K562 (cell line): Measurements from ENCODE around the gene SLC7A14. TPM values are rescaled to one million over a fixed set of nuclear protein-coding genes. Genes with fewer than 3 reads are reported as not detected.

Experiments
- ATAC-seq: fragments of 200-7000 bp; cut with Tn5 transposase; 3 replicates; pipeline ENCODE4 v1.9.1; 2020; ENCODE audit warnings: moderate library complexity
- BruUV-seq: library from RNA; stranded (reverse); fragments of 400-500 nt; replicated peaks from 2 replicates; lab custom pipeline; 2021; lab: Mats Ljungman, UMichigan
- CTCF ChIA-PET: fragments of 300-600 bp; formaldehyde crosslinking; extraction: SDS; loops from one replicate; lab custom pipeline; 2021; ENCODE audit warnings: low intra/inter-chr PET ratio; lab: Yijun Ruan, JAX
- POLR2A ChIA-PET: fragments of 300-600, 350-650 bp; sonication (Branson Sonifier 250); formaldehyde crosslinking; extraction: SDS; loops from one replicate; lab custom pipeline; 2021; ENCODE audit warnings: antibody characterized with exemption, inconsistent platforms; lab: Yijun Ruan, JAX
- DNase-seq, 4 experiments: peaks; one replicate each; pipeline versions ENCODE4 v3.0.0 to v3.0.0-alpha.2; 2011 to 2018; ENCODE audit warnings: low spot score in 3 of 4, mixed read lengths in 3 of 4; ENCODE audit errors: extremely low read depth in 1 of 4
- FAIRE-seq: peaks from 2 replicates; lab custom pipeline; 2011; peaks lifted over from hg19 to GRCh38; lab: Jason Lieb, UNC
- H2AFZ ChIP-seq: 2 replicates; pipeline ENCODE4 v1.6.0; 2011; ENCODE audit warnings: low read depth, low read length, control low read depth, inconsistent platforms
- H3K27ac ChIP-seq: fragments of 200-600 bp; 3 replicates; pipeline ENCODE4 v1.8.0; 2011; ENCODE audit warnings: low read depth, mild to moderate bottlenecking, control low read depth, inconsistent platforms, low read length, moderate library complexity, mixed read lengths; ENCODE audit errors: extremely low read depth
- H3K27me3 ChIP-seq, 2 experiments: fragments of 300-600 bp in 1 of 2; 2 replicates in 1 of 2; 3 replicates in 1 of 2; pipeline versions ENCODE4 v1.6.0 to v1.8.0; 2011; ENCODE audit warnings: inconsistent platforms in 2 of 2, low read length in 2 of 2, mild to moderate bottlenecking in 1 of 2, mixed read lengths in 1 of 2, moderate library complexity in 1 of 2; ENCODE audit not compliant: control insufficient read depth in 2 of 2, insufficient read depth in 2 of 2
- H3K36me3 ChIP-seq: fragments of 300-600 bp; 3 replicates; pipeline ENCODE4 v1.8.0; 2011; ENCODE audit warnings: mild to moderate bottlenecking, low read length, inconsistent platforms; ENCODE audit not compliant: control insufficient read depth, insufficient read depth
- H3K4me1 ChIP-seq, 2 experiments: fragments of 200-600 bp in 1 of 2; replicated peaks in 1 of 2; 2 replicates in 1 of 2; 3 replicates in 1 of 2; pipeline versions ENCODE4 v1.5.1 to v1.8.0; 2011; ENCODE audit warnings: inconsistent platforms in 2 of 2, low read length in 2 of 2, mild to moderate bottlenecking in 1 of 2, mixed read lengths in 1 of 2, moderate library complexity in 1 of 2; ENCODE audit not compliant: control insufficient read depth in 2 of 2, insufficient read depth in 2 of 2
- H3K4me2 ChIP-seq: 2 replicates; pipeline ENCODE4 v1.6.1; 2011; ENCODE audit warnings: low read length, control low read depth, inconsistent platforms, mixed read lengths; ENCODE audit not compliant: insufficient read depth
- H3K4me3 ChIP-seq: fragments of 200-600 bp; sonication (generic), shearing (Covaris generic); 2 replicates; pipeline ENCODE4 v1.5.1; 2016; ENCODE audit warnings: control low read depth, inconsistent platforms
- H3K79me2 ChIP-seq: fragments of 200-600 bp; 3 replicates; pipeline ENCODE4 v1.8.0; 2011; ENCODE audit warnings: low read length, inconsistent platforms; ENCODE audit not compliant: control insufficient read depth, insufficient read depth
- H3K9ac ChIP-seq, 2 experiments: 2 replicates each; pipeline versions ENCODE4 v1.6.0 to v1.6.1; 2011; ENCODE audit warnings: low read depth in 2 of 2, low read length in 2 of 2, control low read depth in 1 of 2, inconsistent platforms in 1 of 2, mild to moderate bottlenecking in 1 of 2, mixed read lengths in 1 of 2; ENCODE audit not compliant: insufficient read depth in 1 of 2
- H3K9me1 ChIP-seq: one replicate; pipeline ENCODE4 v1.6.0; 2011; ENCODE audit warnings: inconsistent platforms, mild to moderate bottlenecking, low read length, moderate library complexity; ENCODE audit not compliant: control insufficient read depth, insufficient read depth
- H3K9me3 ChIP-seq: replicated peaks from 2 replicates; pipeline ENCODE4 v1.5.1; 2011; ENCODE audit warnings: low read depth, low read length, inconsistent platforms; ENCODE audit not compliant: control insufficient read depth, insufficient read depth
- H4K20me1 ChIP-seq: replicated peaks from 2 replicates; pipeline ENCODE4 v1.6.1; 2011; ENCODE audit warnings: low read length, inconsistent platforms, mixed read lengths; ENCODE audit not compliant: control insufficient read depth, insufficient read depth
- KAT8 ChIP-seq: fragments of 450-650 bp; IDR thresholded peaks from 2 replicates; pipeline ENCODE4 v1.6.1; 2016; ENCODE audit warnings: low read depth, mild to moderate bottlenecking
- MEF2A ChIP-seq: IDR thresholded peaks from 2 replicates; pipeline ENCODE4 v1.6.1; 2011; ENCODE audit warnings: low read depth, mild to moderate bottlenecking, low read length, moderate library complexity; ENCODE audit not compliant: control insufficient read depth
- MYC ChIP-seq, 2 experiments: fragments of 250-450 bp in 1 of 2; sonication (Bioruptor Pico) in 1 of 2; IDR thresholded peaks; 2 replicates each; pipeline versions ENCODE4 v1.5.1 to v1.6.1; 2012 to 2021; ENCODE audit warnings: low read depth in 2 of 2, borderline replicate concordance in 1 of 2, improper control_type of control experiment in 1 of 2, low read length in 1 of 2, mild to moderate bottlenecking in 1 of 2, moderate library complexity in 1 of 2
- NFRKB ChIP-seq: fragments of 450-650 bp; IDR thresholded peaks from 2 replicates; pipeline ENCODE4 v1.6.1; 2016; ENCODE audit warnings: low read depth
- RBM14 ChIP-seq: fragments of 200-400 bp; formaldehyde crosslinking; IDR thresholded peaks from 2 replicates; pipeline ENCODE4 v1.6.1; 2018; ENCODE audit warnings: low read depth, mild to moderate bottlenecking, low read length, moderate library complexity, borderline replicate concordance; ENCODE audit not compliant: insufficient read depth
- SAFB ChIP-seq: fragments of 200-400 bp; formaldehyde crosslinking; IDR thresholded peaks from 2 replicates; pipeline ENCODE4 v1.6.1; 2017; ENCODE audit warnings: low read depth, low read length, borderline replicate concordance
- SMAD4 ChIP-seq: fragments of 250-450 bp; sonication (Bioruptor Pico); conservative IDR thresholded peaks from 2 replicates; pipeline ENCODE4 v1.8.0; 2021; ENCODE audit warnings: inconsistent platforms, mild to moderate bottlenecking, moderate library complexity
- TCF7L2 ChIP-seq: fragments of 150-350 bp; IDR thresholded peaks from 2 replicates; pipeline ENCODE4 v1.6.1; 2016; ENCODE audit warnings: low read depth, mild to moderate bottlenecking, low read length, moderate library complexity
- ZKSCAN3 ChIP-seq: fragments of 250-450 bp; sonication (Bioruptor Pico); IDR thresholded peaks from 2 replicates; pipeline ENCODE4 v1.4.0; 2020
- ZNF197 ChIP-seq: fragments of 200-800 bp; sonication (Bioruptor generic); IDR thresholded peaks from 2 replicates; pipeline ENCODE4 v1.6.1; 2016; ENCODE audit warnings: low read depth, missing genetic modification characterization, missing compliant biosample characterization
- in situ Hi-C: fragments of 300-500 bp; cut with MboI; formaldehyde crosslinking; loops from 4 replicates; pipeline ENCODE4 v1.15.0; 2018; ENCODE audit warnings: inconsistent platforms, mixed read lengths
- intact Hi-C: fragments of 100-400 bp; cut with micrococcal nuclease; formaldehyde crosslinking; loops from 2 replicates; pipeline ENCODE4 v1.14.2; 2022
- polyA plus RNA-seq, 8 experiments: library from polyadenylated mRNA; depleted of rRNA in 4 of 8; stranded (reverse) in 5 of 8; unstranded in 3 of 8; fragments of >200 nt; fragmentation: Nextera tagmentation in 2 of 8; fragmentation: Illumina TruSeq in 1 of 8; extraction: Ambion mirVana in 2 of 8; extraction: Trizol in 1 of 8; gene quantifications; 2 replicates each; pipeline versions ENCODE4 v1.2.1 to v1.2.3, GENCODE V29; 2011 to 2014; ENCODE audit warnings: inconsistent platforms in 1 of 8, missing spikeins in 1 of 8
- total RNA-seq, 7 experiments: library from RNA; depleted of rRNA in 6 of 7; stranded (reverse); fragments of >200 nt in 6 of 7; fragmentation: Illumina TruSeq in 2 of 7; extraction: Trizol in 2 of 7; gene quantifications; 2 replicates each; pipeline versions ENCODE4 v1.2.1 to v1.2.3, GENCODE V29; 2011 to 2021; ENCODE audit warnings: low replicate concordance in 1 of 7
- TF ChIP-seq, protein P1 (sequence below): fragments of 450-650 bp; IDR thresholded peaks from 2 replicates; pipeline ENCODE4 v1.6.1; 2017; ENCODE audit warnings: antibody characterized with exemption, mild to moderate bottlenecking
- TF ChIP-seq, protein P2 (sequence below): sonication (generic); formaldehyde crosslinking; IDR thresholded peaks from 2 replicates; pipeline ENCODE4 v1.8.0; 2022; ENCODE audit warnings: mild to moderate bottlenecking, low read depth, missing genetic modification reagents

SLC7A14 gene
- total and polyA plus RNA-seq, 9 of the 15 experiments (the other 6 are each of a cell fraction or from before 2014, with no cell fraction given), result not detected

DNA sequence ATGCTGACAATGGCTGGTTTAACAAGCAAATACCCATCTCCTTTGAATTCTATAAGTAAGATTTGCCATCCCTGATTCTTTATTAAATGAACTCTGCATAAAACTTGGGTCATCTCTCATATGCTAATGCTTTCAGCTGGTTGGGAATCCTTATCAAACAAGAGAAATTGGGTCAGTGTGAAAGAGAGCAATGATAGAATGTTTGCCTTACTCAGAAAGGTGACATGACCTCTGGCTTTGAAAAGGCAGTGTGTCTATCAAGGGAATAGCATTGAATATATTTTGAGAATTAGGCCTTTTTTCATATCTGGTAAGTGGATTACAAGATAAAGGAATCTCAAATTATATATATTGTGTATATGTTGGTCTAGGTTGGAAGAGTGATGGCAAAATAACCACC, 8.7 kb upstream of the SLC7A14 start:
- Histone ChIP-seq H3K27me3 (no peaks in the 10 kb centered on the region), H3K9me3 (no peaks in the 10 kb centered on the region), H3K79me2 (no peaks in the 10 kb centered on the region), H3K4me1 (no peaks in the 10 kb centered on the region), H3K36me3 (no peaks in the 10 kb centered on the region), H2AFZ (no peak overlapping the region), H3K4me3 (no peak overlapping the region), H3K9me1 (no peaks in the 10 kb centered on the region), H3K27ac (no peak overlapping the region), H3K9ac (no peak overlapping the region), H3K4me2 (no peak overlapping the region), H4K20me1 (no peaks in the 10 kb centered on the region)
- no peak for ATAC-seq
- in situ Hi-C loops, result no loop called here
- DNase-seq, result no peak
- POLR2A ChIA-PET, result interaction anchor here (1.1 kb wide), 1 partner anchor 181 kb away, joined by 3 read pairs; no protein-coding TSS in a partner anchor
- CTCF ChIA-PET, result no interaction called here
- BruUV-seq, result no TSS peak
- no peak for TF ChIP-seq SMAD4
- TF ChIP-seq RBM14, result no peak
- TF ChIP-seq KAT8, result no peak
- TF ChIP-seq MEF2A, result no peak
- TF ChIP-seq, protein P1, sequence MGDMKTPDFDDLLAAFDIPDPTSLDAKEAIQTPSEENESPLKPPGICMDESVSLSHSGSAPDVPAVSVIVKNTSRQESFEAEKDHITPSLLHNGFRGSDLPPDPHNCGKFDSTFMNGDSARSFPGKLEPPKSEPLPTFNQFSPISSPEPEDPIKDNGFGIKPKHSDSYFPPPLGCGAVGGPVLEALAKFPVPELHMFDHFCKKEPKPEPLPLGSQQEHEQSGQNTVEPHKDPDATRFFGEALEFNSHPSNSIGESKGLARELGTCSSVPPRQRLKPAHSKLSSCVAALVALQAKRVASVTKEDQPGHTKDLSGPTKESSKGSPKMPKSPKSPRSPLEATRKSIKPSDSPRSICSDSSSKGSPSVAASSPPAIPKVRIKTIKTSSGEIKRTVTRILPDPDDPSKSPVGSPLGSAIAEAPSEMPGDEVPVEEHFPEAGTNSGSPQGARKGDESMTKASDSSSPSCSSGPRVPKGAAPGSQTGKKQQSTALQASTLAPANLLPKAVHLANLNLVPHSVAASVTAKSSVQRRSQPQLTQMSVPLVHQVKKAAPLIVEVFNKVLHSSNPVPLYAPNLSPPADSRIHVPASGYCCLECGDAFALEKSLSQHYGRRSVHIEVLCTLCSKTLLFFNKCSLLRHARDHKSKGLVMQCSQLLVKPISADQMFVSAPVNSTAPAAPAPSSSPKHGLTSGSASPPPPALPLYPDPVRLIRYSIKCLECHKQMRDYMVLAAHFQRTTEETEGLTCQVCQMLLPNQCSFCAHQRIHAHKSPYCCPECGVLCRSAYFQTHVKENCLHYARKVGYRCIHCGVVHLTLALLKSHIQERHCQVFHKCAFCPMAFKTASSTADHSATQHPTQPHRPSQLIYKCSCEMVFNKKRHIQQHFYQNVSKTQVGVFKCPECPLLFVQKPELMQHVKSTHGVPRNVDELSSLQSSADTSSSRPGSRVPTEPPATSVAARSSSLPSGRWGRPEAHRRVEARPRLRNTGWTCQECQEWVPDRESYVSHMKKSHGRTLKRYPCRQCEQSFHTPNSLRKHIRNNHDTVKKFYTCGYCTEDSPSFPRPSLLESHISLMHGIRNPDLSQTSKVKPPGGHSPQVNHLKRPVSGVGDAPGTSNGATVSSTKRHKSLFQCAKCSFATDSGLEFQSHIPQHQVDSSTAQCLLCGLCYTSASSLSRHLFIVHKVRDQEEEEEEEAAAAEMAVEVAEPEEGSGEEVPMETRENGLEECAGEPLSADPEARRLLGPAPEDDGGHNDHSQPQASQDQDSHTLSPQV, result no peak
- TF ChIP-seq ZKSCAN3 (CRISPR knock-in tag), result no peak
- no peak for TF ChIP-seq SAFB
- no peak for TF ChIP-seq TCF7L2
- TF ChIP-seq NFRKB, result no peak
- no peak for TF ChIP-seq ZNF197 (CRISPR knock-in tag)
- TF ChIP-seq MYC (IDR thresholded peaks at IDR 0.05; ENCODE audit: low read depth, low read length), result no peak
- no peak for TF ChIP-seq MYC (CRISPR knock-in tag; IDR thresholded peaks at IDR 0.05; ENCODE audit: borderline replicate concordance, low read depth)
- TF ChIP-seq, protein P2, sequence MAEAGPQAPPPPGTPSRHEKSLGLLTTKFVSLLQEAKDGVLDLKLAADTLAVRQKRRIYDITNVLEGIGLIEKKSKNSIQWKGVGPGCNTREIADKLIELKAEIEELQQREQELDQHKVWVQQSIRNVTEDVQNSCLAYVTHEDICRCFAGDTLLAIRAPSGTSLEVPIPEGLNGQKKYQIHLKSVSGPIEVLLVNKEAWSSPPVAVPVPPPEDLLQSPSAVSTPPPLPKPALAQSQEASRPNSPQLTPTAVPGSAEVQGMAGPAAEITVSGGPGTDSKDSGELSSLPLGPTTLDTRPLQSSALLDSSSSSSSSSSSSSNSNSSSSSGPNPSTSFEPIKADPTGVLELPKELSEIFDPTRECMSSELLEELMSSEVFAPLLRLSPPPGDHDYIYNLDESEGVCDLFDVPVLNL, result no peak
- FAIRE-seq, result no peak
- intact Hi-C loops, result no loop called here
